Measurements from ENCODE around the gene HSD11B1L.
A peak's percentile ranks its signal among the peaks of the same experiment; 100 is the strongest.

The HSD11B1L gene

DNA sequence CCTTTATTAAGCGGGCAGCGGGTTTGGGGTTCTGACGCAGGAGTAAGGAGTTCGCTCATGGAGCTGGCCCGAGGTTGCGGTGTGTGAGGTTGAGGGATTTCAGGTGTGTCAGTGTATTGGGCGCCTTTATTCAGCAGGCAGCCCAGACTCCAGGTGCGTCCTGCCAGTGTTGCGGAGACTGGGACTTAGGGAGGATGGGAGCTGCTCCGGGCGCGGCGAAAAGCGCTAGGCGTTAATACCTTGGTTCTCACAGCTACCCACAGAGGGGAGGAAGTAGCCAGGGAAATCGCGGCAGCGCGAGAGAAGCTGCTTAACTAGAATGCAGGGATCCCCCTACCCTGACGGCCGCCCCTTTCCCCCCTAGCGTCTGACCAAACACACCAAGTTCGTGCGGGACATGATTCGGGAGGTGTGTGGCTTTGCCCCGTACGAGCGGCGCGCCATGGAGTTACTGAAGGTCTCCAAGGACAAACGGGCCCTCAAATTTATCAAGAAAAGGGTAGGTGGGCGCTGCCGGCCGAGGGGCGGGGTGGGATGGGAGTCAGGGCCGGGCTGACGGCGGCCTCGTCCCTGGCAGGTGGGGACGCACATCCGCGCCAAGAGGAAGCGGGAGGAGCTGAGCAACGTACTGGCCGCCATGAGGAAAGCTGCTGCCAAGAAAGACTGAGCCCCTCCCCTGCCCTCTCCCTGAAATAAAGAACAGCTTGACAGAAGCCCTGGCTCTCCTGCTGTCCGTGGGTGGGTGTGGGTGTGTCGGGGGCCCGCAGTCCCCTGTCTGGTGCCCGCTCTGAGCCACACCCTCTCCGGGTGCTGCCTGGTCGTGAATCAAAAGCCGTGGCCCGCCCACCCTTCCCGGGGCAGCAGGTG lies 10.4 kb downstream of the HSD11B1L start:
- Histone ChIP-seq H3K27ac (peak overlapping the region; percentile 79), H3K4me3 (ENCODE audit: low read depth, low read length) (peak overlapping the region; percentile 94), H3K36me3 (ENCODE audit: control insufficient read depth, insufficient read depth, low read length) (no peaks in the 10 kb centered on the region), H3K4me2 (ENCODE audit: low read length) (peak overlapping the region; percentile 93), H2AFZ (peak overlapping the region; percentile 85), H3K27me3 (ENCODE audit: control insufficient read depth, insufficient read depth, low read length) (no peaks in the 10 kb centered on the region), H3K4me1 (no peaks in the 10 kb centered on the region), H3K9ac (peak overlapping the region; percentile 69), H3K79me2 (peaks cover 27% of the 10 kb centered on the region), H3K9me3 (ENCODE audit: control insufficient read depth, low read length) (no peaks in the 10 kb centered on the region)
- no peak for TF ChIP-seq CTCF (IDR thresholded peaks at IDR 0.05)

- Histone ChIP-seq H3K27ac (peak overlapping the region; percentile 8), H3K36me3 (ENCODE audit: control insufficient read depth, insufficient read depth, low read length) (no peaks in the 10 kb centered on the region), H3K4me1 (no peaks in the 10 kb centered on the region), H3K4me3 (ENCODE audit: low read depth, low read length) (no peak overlapping the region), H3K9ac (no peak overlapping the region), H3K27me3 (ENCODE audit: control insufficient read depth, insufficient read depth, low read length) (no peaks in the 10 kb centered on the region), H3K79me2 (peaks cover 27% of the 10 kb centered on the region), H3K4me2 (ENCODE audit: low read length) (peak overlapping the region; percentile 93), H3K9me3 (ENCODE audit: control insufficient read depth, low read length) (no peaks in the 10 kb centered on the region), H2AFZ (no peak overlapping the region)
- no peak for TF ChIP-seq CTCF (IDR thresholded peaks at IDR 0.05)
Measured at GRCh38 chr19:5691822-5692722, 11.2 kb downstream of the HSD11B1L start.

DNA sequence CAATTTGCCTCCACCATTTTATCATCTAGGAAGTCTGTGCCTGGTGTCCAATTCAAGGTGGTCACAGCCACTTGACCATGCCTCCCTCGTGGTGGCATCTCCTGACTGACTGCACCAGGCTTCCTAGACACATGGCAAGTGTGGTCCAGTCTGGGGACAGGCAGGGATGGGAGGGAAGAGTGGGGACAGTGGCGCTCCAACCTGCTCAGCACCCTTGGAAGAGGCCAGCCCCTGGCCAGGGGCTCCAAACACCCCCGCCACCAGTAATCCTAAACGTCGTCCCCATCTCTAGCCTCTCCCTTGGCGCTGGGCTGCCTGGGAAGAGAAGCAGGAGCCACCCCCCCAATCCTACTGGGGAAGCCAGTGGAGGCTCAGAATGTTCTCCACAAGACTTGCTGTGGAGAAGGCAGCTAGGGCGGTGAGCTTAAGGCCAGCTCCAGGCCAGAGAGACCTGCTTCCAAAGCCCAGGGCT lies 11.9 kb downstream of the HSD11B1L start:
- H3K4me3 ChIP-seq (ENCODE audit: low read depth, low read length), result no peak overlapping the region
- H3K9me3 ChIP-seq (ENCODE audit: control insufficient read depth, low read length), result no peaks in the 10 kb centered on the region
- no peak overlapping the region for H3K4me2 ChIP-seq (ENCODE audit: low read length)
- no peak overlapping the region for H3K9ac ChIP-seq
- no peaks in the 10 kb centered on the region for H3K27me3 ChIP-seq (ENCODE audit: control insufficient read depth, insufficient read depth, low read length)
- no peaks in the 10 kb centered on the region for H3K36me3 ChIP-seq (ENCODE audit: control insufficient read depth, insufficient read depth, low read length)
- TF ChIP-seq CTCF (IDR thresholded peaks at IDR 0.05), result no peak
- H3K79me2 ChIP-seq, result peaks cover 27% of the 10 kb centered on the region
- H3K4me1 ChIP-seq, result no peaks in the 10 kb centered on the region
- H2AFZ ChIP-seq, result no peak overlapping the region
- H3K27ac ChIP-seq, result no peak overlapping the region

DNA sequence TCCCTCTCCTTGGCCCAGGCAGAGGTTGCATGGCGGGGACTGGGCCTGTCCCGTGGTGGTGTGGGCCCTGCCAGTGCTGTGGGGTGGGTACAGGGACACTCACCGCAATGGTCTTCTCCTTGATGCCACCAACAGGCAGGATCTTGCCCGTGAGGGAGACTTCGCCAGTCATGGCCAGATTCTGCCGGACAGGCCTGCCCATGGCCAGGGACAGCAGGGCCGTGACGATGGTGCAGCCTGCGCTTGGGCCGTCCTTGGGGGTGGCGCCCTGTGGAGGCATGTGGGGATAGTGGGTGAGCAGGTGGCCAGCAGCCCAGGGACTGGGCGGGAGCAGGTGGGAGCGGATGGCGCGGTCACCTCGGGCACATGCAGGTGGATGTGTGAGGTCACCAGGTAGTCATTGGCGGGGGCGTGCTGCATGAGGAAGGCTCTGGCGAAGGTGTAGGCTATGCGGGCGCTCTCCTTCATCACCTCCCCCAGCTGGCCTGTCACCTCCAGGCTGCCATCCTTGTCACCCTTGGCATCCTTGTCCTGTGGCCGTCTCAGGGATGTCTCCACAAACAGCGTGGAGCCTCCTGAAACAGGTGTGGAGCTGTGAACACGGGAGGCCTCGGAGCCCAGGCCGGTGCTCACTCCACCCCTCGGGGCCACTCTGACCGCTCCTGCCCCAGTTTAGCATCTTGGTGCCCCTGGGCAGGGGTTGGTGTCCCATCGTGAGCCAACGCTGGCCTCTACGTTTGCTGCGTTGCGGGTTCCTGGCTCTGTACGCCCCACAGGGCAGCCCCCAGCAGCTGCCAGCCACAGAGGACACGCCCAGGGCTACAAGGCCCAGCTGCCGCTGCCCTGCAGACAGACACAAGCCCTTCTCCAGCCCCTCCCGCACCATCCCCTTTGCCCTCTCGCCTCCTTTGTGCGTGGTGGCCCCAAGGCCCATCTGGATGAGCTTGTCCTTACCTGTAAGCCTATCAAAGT lies 12.7 kb downstream of the HSD11B1L start:
- no peak overlapping the region for H3K27ac ChIP-seq
- no peak overlapping the region for H3K4me3 ChIP-seq (ENCODE audit: low read depth, low read length)
- no peaks in the 10 kb centered on the region for H3K36me3 ChIP-seq (ENCODE audit: control insufficient read depth, insufficient read depth, low read length)

More for the DNA sequence above, 12.7 kb downstream of the HSD11B1L start:
- TF ChIP-seq CTCF (IDR thresholded peaks at IDR 0.05), result no peak
- H3K79me2 ChIP-seq, result peaks cover 27% of the 10 kb centered on the region
- H2AFZ ChIP-seq, result no peak overlapping the region
- no peaks in the 10 kb centered on the region for H3K9me3 ChIP-seq (ENCODE audit: control insufficient read depth, low read length)
- no peak overlapping the region for H3K4me2 ChIP-seq (ENCODE audit: low read length)
- H3K9ac ChIP-seq, result no peak overlapping the region
- H3K27me3 ChIP-seq (ENCODE audit: control insufficient read depth, insufficient read depth, low read length), result no peaks in the 10 kb centered on the region
- H3K4me1 ChIP-seq, result no peaks in the 10 kb centered on the region
